Measurements from ENCODE around the gene GPR107.

GRCh38 chr9:130018265-130018664 lies 35.4 kb upstream of the GPR107 start:
- no peak for TF ChIP-seq CTCF (IDR thresholded peaks at IDR 0.05; ENCODE audit: insufficient read depth, low read depth, low read length)
- TF ChIP-seq EZH2 (IDR thresholded peaks at IDR 0.05; ENCODE audit: insufficient read depth, low read length), result no peak

Data from astrocyte (in vitro differentiated cells and primary cell).